DND-41 (cell line): Measurements from ENCODE around the gene PPM1E.

Experiments
- CTCF ChIP-seq: IDR thresholded peaks from 2 replicates; pipeline ENCODE4 v1.5.1; 2012; ENCODE audit warnings: borderline replicate concordance, low read length, moderate library complexity, mild to moderate bottlenecking; ENCODE audit not compliant: poor library complexity, severe bottlenecking; ENCODE audit errors: extremely low read depth
- EZH2 ChIP-seq: IDR thresholded peaks from 3 replicates; pipeline ENCODE4 v1.6.1; 2012; ENCODE audit warnings: borderline replicate concordance, low read depth, mild to moderate bottlenecking, moderate library complexity, low read length, inconsistent platforms; ENCODE audit not compliant: severe bottlenecking

DNA sequence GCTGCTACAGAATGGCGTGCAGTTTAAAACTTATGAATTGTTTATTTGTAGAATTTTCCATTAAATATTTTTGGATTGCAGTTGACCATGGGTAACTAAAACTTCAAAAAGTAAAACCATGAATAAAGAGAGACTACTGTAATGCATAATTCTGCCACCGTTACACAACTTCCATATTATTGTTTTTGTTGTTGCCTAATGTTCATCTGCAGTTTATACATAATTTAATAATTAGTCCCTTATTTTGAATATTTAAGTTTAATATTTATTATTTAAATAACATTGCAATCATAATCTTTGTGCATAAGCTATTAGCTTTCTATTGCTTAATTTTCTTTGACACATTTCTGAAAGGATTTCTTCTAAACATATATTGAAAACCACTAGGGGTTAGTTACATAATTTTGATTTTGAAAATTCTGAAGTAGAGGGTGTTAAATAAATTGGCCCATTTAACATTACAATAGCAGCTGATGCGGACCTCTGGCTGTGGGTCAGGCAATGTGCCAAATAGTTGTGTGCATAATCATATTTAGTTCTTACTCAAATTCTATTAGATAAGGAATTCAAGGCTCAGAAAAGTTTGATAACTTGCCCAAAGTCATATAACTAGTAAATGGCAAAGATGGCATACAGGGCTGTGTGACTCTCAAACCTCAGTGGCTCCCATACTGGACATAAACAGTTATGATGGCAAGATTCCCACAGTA is 31.1 kb downstream of the PPM1E start:
- TF ChIP-seq CTCF (no peak), EZH2 (no peak)
